H9 (cell line): ENCODE results near the gene XIAP. TPM values are rescaled to one million over a fixed set of nuclear protein-coding genes. Genes with fewer than 3 reads are reported as not detected.
A peak's percentile ranks its signal among the peaks of the same experiment; 100 is the strongest.

Experiments
- DNase-seq: peaks from one replicate; pipeline ENCODE4 v3.0.0-alpha.2; 2017
- H2AFZ ChIP-seq: one replicate; pipeline ENCODE4 v1.6.1; 2013; ENCODE audit warnings: mild to moderate bottlenecking, low read length, control low read depth, moderate library complexity
- H2AK5ac ChIP-seq: 2 replicates; pipeline ENCODE4 v1.6.1; 2013; ENCODE audit warnings: low read length, control low read depth, mixed read lengths; ENCODE audit not compliant: insufficient read length
- H2BK120ac ChIP-seq: one replicate; pipeline ENCODE4 v1.6.1; 2013; ENCODE audit warnings: low read depth, mild to moderate bottlenecking, low read length, control low read depth, inconsistent platforms; ENCODE audit not compliant: poor library complexity, severe bottlenecking
- H2BK12ac ChIP-seq: 2 replicates; pipeline ENCODE4 v1.6.1; 2013; ENCODE audit warnings: low read length, control low read depth, mixed read lengths, low read depth; ENCODE audit not compliant: insufficient read length
- H2BK15ac ChIP-seq: 2 replicates; pipeline ENCODE4 v1.6.1; 2013; ENCODE audit warnings: low read depth, low read length, control low read depth
- H2BK20ac ChIP-seq: one replicate; pipeline ENCODE4 v1.6.1; 2013; ENCODE audit warnings: low read depth, mild to moderate bottlenecking, low read length, control low read depth, inconsistent platforms; ENCODE audit not compliant: poor library complexity, severe bottlenecking
- H2BK5ac ChIP-seq: 2 replicates; pipeline ENCODE4 v1.6.1; 2013; ENCODE audit warnings: low read length, control low read depth, mixed read lengths; ENCODE audit not compliant: insufficient read length
- H3K14ac ChIP-seq: 2 replicates; pipeline ENCODE4 v1.6.1; 2013; ENCODE audit warnings: low read length, control low read depth; ENCODE audit not compliant: insufficient read depth
- H3K18ac ChIP-seq: 2 replicates; pipeline ENCODE4 v1.6.1; 2013; ENCODE audit warnings: low read depth, mild to moderate bottlenecking, mixed read lengths, low read length, control low read depth; ENCODE audit not compliant: insufficient read length
- H3K23ac ChIP-seq: 2 replicates; pipeline ENCODE4 v1.6.1; 2013; ENCODE audit warnings: low read length, control low read depth, mixed read lengths, low read depth; ENCODE audit not compliant: insufficient read length
- H3K23me2 ChIP-seq: 2 replicates; pipeline ENCODE4 v1.6.1; 2013; ENCODE audit warnings: low read depth, mild to moderate bottlenecking, mixed read lengths, low read length, control low read depth; ENCODE audit not compliant: insufficient read length, poor library complexity, severe bottlenecking
- H3K27ac ChIP-seq: 2 replicates; pipeline ENCODE4 v1.5.1; 2013; ENCODE audit warnings: low read length, control low read depth, mixed read lengths, low read depth; ENCODE audit not compliant: insufficient read length
- H3K27me3 ChIP-seq: 2 replicates; pipeline ENCODE4 v1.6.1; 2013; ENCODE audit warnings: low read length, control low read depth, inconsistent platforms; ENCODE audit not compliant: insufficient read depth
- H3K4ac ChIP-seq: 2 replicates; pipeline ENCODE4 v1.6.1; 2013; ENCODE audit warnings: low read depth, mild to moderate bottlenecking, control low read depth, inconsistent platforms, low read length, moderate library complexity
- H3K4me1 ChIP-seq: 2 replicates; pipeline ENCODE4 v1.6.1; 2013; ENCODE audit warnings: low read length, control low read depth, inconsistent platforms; ENCODE audit not compliant: insufficient read depth
- H3K4me2 ChIP-seq: 2 replicates; pipeline ENCODE4 v1.6.1; 2013; ENCODE audit warnings: low read length, control low read depth, mixed read lengths; ENCODE audit not compliant: insufficient read length, insufficient read depth
- H3K56ac ChIP-seq: 2 replicates; pipeline ENCODE4 v1.6.1; 2013; ENCODE audit warnings: low read depth, mild to moderate bottlenecking, mixed read lengths, low read length, control low read depth; ENCODE audit not compliant: insufficient read length
- H3K79me1 ChIP-seq: 2 replicates; pipeline ENCODE4 v1.6.1; 2013; ENCODE audit warnings: low read depth, mild to moderate bottlenecking, moderate library complexity, low read length, control low read depth, inconsistent platforms; ENCODE audit not compliant: insufficient read depth, poor library complexity, severe bottlenecking
- H3K79me2 ChIP-seq: 2 replicates; pipeline ENCODE4 v1.6.1; 2013; ENCODE audit warnings: low read length, control low read depth, inconsistent platforms; ENCODE audit not compliant: insufficient read depth
- H3K9ac ChIP-seq: 2 replicates; pipeline ENCODE4 v1.6.1; 2013; ENCODE audit warnings: low read length, control low read depth, mixed read lengths; ENCODE audit not compliant: insufficient read length; ENCODE audit errors: extremely low read depth
- H3K9me3 ChIP-seq: one replicate; pipeline ENCODE4 v1.6.1; 2013; ENCODE audit warnings: low read depth, low read length, inconsistent platforms; ENCODE audit not compliant: control insufficient read depth
- H3T11ph ChIP-seq: one replicate; pipeline ENCODE4 v1.6.1; 2013; ENCODE audit warnings: mild to moderate bottlenecking, low read length, control low read depth, inconsistent platforms
- H4K20me1 ChIP-seq: one replicate; pipeline ENCODE4 v1.6.1; 2013; ENCODE audit not compliant: control insufficient read depth, insufficient read length, insufficient read depth
- H4K5ac ChIP-seq: 2 replicates; pipeline ENCODE4 v1.6.1; 2013; ENCODE audit warnings: low read depth, mild to moderate bottlenecking, mixed read lengths, low read length, control low read depth; ENCODE audit not compliant: insufficient read length
- H4K8ac ChIP-seq: replicated peaks from 2 replicates; pipeline ENCODE4 v1.6.1; 2013; ENCODE audit warnings: low read length, control low read depth, mixed read lengths, low read depth; ENCODE audit not compliant: insufficient read length
- H4K91ac ChIP-seq: 2 replicates; pipeline ENCODE4 v1.6.1; 2013; ENCODE audit warnings: low read depth, mild to moderate bottlenecking, moderate library complexity, mixed read lengths, low read length, control low read depth; ENCODE audit not compliant: insufficient read length
- H3K27ac Mint-ChIP-seq, 3 experiments: 2 replicates in 2 of 3; 3 replicates in 1 of 3; pipeline ENCODE4 v1.8.0; 2020 to 2021; ENCODE audit warnings: mixed read lengths in 3 of 3, mild to moderate bottlenecking in 1 of 3, moderate library complexity in 1 of 3
- H3K27me3 Mint-ChIP-seq: 2 replicates; pipeline ENCODE4 v1.8.0; 2021; ENCODE audit warnings: low read depth, mild to moderate bottlenecking, moderate library complexity, mixed read lengths
- H3K36me3 Mint-ChIP-seq, 3 experiments: 2 replicates in 2 of 3; 3 replicates in 1 of 3; pipeline ENCODE4 v1.8.0; 2020 to 2021; ENCODE audit warnings: low read depth in 3 of 3, mixed read lengths in 3 of 3; ENCODE audit not compliant: insufficient read depth in 1 of 3
- H3K4me1 Mint-ChIP-seq, 2 experiments: 2 replicates each; pipeline ENCODE4 v1.8.0; 2020; ENCODE audit warnings: mixed read lengths in 2 of 2
- H3K4me3 Mint-ChIP-seq, 2 experiments: 2 replicates in 1 of 2; 3 replicates in 1 of 2; pipeline ENCODE4 v1.8.0; 2020 to 2021; ENCODE audit warnings: mild to moderate bottlenecking in 2 of 2, mixed read lengths in 2 of 2, moderate library complexity in 1 of 2
- H3K9me3 Mint-ChIP-seq, 2 experiments: 2 replicates in 1 of 2; 3 replicates in 1 of 2; pipeline ENCODE4 v1.8.0; 2020; ENCODE audit warnings: mild to moderate bottlenecking in 2 of 2, mixed read lengths in 2 of 2, moderate library complexity in 1 of 2
- WGBS: extraction: QIAGEN DNeasy Blood & Tissue Kit; methylation state at CpG from one replicate; pipeline ENCODE4 v1.1.7; 2013; ENCODE audit warnings: missing lambda C conversion rate, low lambda C conversion rate, mixed read lengths; ENCODE audit not compliant: insufficient read length; ENCODE audit errors: extremely low coverage; 5-methylcytosine and 5-hydroxymethylcytosine counted together
- total RNA-seq: library from RNA; stranded (reverse); gene quantifications from 2 replicates; pipeline ENCODE4 v1.2.1, GENCODE V29; 2021
- TF ChIP-seq, protein P1 (sequence below): fragments of 200-600 bp; sonication (generic); conservative IDR thresholded peaks from 3 replicates; pipeline ENCODE4 v1.8.0; 2021; ENCODE audit warnings: antibody characterized with exemption, mild to moderate bottlenecking

Gene XIAP
- total RNA-seq, 1 experiment from 2014 or later: 40.5 TPM

DNA sequence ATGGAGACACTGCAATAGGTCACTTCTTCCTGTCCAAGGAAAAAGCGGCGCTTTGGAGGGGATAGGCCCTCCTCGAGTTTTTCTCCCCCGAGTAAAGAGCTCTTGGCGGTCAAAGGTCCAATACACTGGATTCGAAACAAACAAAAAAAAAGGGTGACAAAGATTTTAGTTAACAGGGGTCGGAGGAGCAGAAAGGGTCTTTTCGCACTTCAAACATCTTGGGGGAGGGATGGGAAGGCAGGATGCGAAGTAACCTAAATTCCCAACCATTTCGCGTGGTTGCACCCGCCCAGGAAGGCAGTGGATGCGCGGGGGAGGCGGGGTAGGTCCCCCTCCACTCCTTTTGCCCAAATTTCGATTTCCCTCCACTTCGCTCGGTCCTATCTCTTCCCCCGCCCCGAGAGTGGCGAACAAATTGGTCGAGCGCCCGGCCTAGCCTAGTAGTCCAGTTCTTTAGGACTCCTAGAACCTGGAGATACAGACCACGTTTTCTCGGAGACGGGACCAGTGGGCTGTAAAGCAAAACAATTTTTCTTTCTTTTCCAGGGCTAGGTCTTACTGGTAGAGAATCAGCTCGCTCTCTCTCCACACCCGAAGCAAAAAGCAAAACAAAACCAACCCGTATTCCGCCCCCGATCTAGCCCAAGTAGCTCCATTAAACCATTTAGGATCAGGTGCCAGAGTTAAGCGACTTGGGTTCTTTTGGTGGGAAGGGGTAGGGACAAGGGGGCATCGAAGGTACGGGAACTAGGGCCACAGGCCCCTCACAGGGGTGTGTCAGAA is 99.6 kb downstream of the XIAP start:
- no peak overlapping the region for H2BK12ac ChIP-seq
- H3K23me2 ChIP-seq: peaks cover 6% of the 10 kb centered on the region
- no peak overlapping the region for H2BK15ac ChIP-seq
- Mint-ChIP-seq H3K27me3 (peaks cover 1% of the 10 kb centered on the region; the same call in 1 of the 2 replicates), H3K27ac (peak overlapping the region; percentile 20 to 90 (median 62)), H3K36me3 (peaks cover 9 to 12% (median 10%) of the 10 kb centered on the region in 3 experiments), H3K9me3 (peaks cover 24 to 59% of the 10 kb centered on the region in 2 experiments), H3K4me3 (peak overlapping the region; percentile 89 to 96), H3K4me1 (peaks cover 10 to 12% of the 10 kb centered on the region in 2 experiments)
- no peak overlapping the region for H2AFZ ChIP-seq
- TF ChIP-seq, protein P1, sequence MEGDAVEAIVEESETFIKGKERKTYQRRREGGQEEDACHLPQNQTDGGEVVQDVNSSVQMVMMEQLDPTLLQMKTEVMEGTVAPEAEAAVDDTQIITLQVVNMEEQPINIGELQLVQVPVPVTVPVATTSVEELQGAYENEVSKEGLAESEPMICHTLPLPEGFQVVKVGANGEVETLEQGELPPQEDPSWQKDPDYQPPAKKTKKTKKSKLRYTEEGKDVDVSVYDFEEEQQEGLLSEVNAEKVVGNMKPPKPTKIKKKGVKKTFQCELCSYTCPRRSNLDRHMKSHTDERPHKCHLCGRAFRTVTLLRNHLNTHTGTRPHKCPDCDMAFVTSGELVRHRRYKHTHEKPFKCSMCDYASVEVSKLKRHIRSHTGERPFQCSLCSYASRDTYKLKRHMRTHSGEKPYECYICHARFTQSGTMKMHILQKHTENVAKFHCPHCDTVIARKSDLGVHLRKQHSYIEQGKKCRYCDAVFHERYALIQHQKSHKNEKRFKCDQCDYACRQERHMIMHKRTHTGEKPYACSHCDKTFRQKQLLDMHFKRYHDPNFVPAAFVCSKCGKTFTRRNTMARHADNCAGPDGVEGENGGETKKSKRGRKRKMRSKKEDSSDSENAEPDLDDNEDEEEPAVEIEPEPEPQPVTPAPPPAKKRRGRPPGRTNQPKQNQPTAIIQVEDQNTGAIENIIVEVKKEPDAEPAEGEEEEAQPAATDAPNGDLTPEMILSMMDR: no peak
- H3K79me2 ChIP-seq: peaks cover 10% of the 10 kb centered on the region; the same call in 1 of the 2 replicates
- H2AK5ac ChIP-seq: no peak overlapping the region
- H2BK5ac ChIP-seq: no peak overlapping the region
- H4K20me1 ChIP-seq: no peaks in the 10 kb centered on the region
- peak overlapping the region; percentile 46 for H3K4me2 ChIP-seq
- no peak overlapping the region for H3K23ac ChIP-seq
- no peak overlapping the region for H2BK120ac ChIP-seq
- H3K9ac ChIP-seq: peak overlapping the region; percentile 59
- DNase-seq: no peak
- H3K27me3 ChIP-seq: no peaks in the 10 kb centered on the region
- H3K9me3 ChIP-seq: peaks cover 4% of the 10 kb centered on the region
- H3K18ac ChIP-seq: no peak overlapping the region
- H3T11ph ChIP-seq: no peak overlapping the region
- no peak overlapping the region for H3K56ac ChIP-seq
- H4K91ac ChIP-seq: no peak overlapping the region
- H4K5ac ChIP-seq: no peak overlapping the region
- WGBS: no CpG with 5 or more reads among the region's 35 CpGs
- no peaks in the 10 kb centered on the region for H3K4me1 ChIP-seq
- no peak overlapping the region for H2BK20ac ChIP-seq
- H3K14ac ChIP-seq: peak overlapping the region; percentile 46; the same call in 1 of the 2 replicates
- no peak overlapping the region for H3K4ac ChIP-seq
- no peak overlapping the region for H4K8ac ChIP-seq
- H3K27ac ChIP-seq: no peak overlapping the region
- no peaks in the 10 kb centered on the region for H3K79me1 ChIP-seq
